Spleen (tissue), 7 donors: ENCODE measurements around the gene MRPS16.

Experiments used
- CTCF ChIP-seq, 11 experiments: fragments of 200-600 bp in 7 of 11; fragments of 450-650 bp in 4 of 11; sonication (generic) in 4 of 11; IDR thresholded peaks in 8 of 11; conservative IDR thresholded peaks in 3 of 11; 1 replicate in 7 of 11; 2 replicates in 4 of 11; pipeline versions ENCODE4 v1.4.0 to v1.8.0; 2016 to 2021; ENCODE audit warnings: antibody characterized with exemption in 11 of 11, inconsistent platforms in 4 of 11, mild to moderate bottlenecking in 1 of 11
- POLR2A ChIP-seq, 3 donors: fragments of 450-650 bp; IDR thresholded peaks; one replicate each; pipeline ENCODE4 v1.5.1; 2017; ENCODE audit warnings: antibody characterized with exemption in 3 of 3, mild to moderate bottlenecking in 1 of 3
- donor health status: DM: no; HTN: no; CAD: no; lungs with moderate emphysema.
- donor health status: DM: no; HTN: no; CAD: no.
- donor health status: DM: no; HTN: no; CAD: no.

GRCh38 chr10:73296946-73297345, 44.5 kb upstream of the MRPS16 start:
- TF ChIP-seq CTCF (IDR thresholded peaks at IDR 0.05 in 8 of 11, conservative IDR thresholded peaks at IDR 0.05 in 3 of 11) (no peak), POLR2A (IDR thresholded peaks at IDR 0.05) (no peak)
